GM12873 (cell line): ENCODE measurements around the gene FAM120AOS.

Source experiments
- TF ChIP-seq, protein P1 (sequence below): IDR thresholded peaks from 2 replicates; pipeline ENCODE4 v1.5.1; 2012; ENCODE audit warnings: low read depth, mild to moderate bottlenecking, moderate library complexity, low read length, control low read depth; ENCODE audit not compliant: insufficient read depth; ENCODE audit errors: missing control alignments

The FAM120AOS gene

DNA sequence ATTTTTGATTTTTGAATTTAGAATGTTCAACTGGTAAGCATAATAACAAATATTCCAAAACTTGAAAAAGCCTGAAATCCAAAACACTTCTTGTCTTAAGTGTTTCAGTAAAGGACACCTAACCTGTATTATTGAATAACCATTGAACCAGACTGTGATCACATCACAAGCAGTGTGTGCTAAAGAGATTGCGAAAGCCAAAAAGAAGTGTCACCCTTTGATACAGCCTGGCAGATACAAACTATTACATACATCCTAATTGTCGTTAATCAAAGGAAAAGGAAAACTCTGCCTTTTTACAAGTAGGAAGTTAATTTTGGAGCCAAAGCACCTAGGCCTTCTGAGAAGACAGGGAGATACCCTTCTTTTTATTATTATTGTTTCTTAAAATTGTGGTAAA is 8.4 kb upstream of the FAM120AOS start:
- TF ChIP-seq, protein P1, sequence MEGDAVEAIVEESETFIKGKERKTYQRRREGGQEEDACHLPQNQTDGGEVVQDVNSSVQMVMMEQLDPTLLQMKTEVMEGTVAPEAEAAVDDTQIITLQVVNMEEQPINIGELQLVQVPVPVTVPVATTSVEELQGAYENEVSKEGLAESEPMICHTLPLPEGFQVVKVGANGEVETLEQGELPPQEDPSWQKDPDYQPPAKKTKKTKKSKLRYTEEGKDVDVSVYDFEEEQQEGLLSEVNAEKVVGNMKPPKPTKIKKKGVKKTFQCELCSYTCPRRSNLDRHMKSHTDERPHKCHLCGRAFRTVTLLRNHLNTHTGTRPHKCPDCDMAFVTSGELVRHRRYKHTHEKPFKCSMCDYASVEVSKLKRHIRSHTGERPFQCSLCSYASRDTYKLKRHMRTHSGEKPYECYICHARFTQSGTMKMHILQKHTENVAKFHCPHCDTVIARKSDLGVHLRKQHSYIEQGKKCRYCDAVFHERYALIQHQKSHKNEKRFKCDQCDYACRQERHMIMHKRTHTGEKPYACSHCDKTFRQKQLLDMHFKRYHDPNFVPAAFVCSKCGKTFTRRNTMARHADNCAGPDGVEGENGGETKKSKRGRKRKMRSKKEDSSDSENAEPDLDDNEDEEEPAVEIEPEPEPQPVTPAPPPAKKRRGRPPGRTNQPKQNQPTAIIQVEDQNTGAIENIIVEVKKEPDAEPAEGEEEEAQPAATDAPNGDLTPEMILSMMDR: no peak

DNA sequence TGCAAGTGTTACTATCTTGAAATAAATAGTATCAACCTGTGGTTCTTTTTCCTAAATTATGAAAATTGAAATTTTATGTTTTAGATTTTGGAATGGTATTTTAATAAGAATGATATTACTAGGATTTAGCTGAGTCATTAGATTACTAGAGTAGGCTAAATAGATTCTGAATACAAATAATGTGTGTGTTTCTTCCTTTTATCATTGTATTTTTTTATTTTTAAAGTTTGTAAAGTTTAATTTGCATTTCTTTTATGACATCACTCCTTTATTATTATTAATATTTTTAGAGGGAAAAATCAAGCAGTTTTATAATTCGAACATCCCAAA is 8.0 kb upstream of the FAM120AOS start:
- TF ChIP-seq, protein P1: no peak

DNA sequence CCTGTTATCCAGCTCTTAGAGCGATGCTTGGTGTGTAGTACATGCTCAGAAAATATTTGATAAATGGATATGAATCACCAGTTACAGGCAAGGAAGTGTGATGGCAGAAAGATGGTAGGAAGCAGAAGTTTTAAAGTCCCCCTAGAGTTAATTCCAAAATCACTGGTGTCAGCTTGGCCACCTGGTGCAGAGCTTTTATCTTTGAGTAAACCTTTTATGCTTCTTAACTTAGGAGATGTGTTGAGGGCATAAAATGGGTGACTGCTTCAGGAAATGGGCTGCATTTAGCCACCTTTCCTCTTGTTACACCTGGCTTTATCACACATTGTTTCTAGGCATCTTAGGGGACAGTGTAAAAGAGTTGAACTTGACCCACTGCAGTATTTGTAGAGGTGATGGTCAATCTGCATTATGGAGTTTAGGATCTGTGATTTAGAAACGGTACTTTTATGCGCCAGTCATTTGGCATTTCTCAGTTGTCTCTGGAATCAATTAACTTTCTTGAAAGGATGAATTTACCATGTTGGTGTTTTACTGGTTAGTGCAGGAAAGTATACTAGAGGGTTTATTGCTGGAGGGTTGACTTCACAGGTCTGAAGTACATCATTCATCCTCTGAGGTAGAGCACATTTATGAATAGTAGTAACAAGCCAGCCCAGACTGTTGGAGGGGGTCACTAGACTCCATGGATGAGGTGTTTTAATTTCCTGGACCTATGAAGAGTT is 7.5 kb upstream of the FAM120AOS start:
- TF ChIP-seq, protein P1: no peak

DNA sequence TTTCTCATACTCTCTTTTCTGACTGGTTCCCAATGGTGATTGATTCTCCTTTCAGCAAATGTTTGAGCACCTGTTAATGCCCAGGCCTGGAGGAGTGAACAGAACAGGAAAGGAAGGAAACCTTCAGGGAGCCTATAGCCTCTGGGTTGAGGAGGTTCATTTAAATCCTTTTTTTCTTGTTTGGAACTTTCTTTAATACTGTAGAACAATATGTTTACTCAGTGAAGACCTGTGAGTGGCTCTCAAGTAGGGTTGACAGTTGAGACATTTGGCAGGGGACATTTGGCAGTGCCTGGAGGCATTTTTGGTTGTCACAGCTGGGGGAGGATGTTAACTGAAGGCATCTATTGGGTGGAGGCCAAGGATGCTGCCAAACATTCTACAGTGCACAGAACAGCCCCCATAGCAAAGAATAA is 6.1 kb upstream of the FAM120AOS start:
- TF ChIP-seq, protein P1: no peak

DNA sequence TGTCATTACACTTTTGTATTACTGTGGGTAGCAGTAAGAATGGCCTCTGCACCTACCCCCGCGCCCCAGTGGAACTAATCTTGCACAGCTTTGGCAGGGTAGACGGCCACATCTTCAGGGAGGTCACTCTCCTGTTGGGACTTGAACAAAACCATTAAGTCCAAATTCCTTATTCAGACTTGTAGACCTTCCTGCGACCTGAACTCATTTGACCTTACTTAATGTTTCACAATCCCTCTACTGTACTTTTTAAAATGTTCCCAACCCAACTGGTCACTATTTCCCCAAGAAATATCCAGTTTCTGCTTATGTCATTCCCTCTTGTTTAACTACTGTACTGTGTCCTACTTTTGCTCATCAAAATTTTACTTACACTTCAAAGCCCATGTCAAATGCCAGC is 5.3 kb upstream of the FAM120AOS start:
- TF ChIP-seq, protein P1: no peak

DNA sequence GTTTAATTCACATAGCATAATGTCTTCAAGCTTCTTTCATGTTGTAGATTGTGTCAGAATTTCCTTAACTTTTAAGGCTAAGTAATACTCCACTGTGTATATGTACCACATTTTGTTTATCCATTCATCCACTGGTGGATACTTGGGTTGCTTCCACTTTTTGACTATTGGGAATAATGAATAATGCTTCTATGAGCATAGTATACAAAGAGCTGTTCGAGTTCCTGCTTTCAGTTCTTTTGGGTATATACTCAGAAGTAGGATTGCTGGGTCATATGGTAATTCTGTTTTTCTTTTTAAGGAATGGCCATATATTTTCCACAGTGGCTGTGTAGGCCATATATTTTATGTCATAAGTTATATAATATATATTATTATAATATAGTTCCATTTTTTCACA is 3.6 kb upstream of the FAM120AOS start:
- TF ChIP-seq, protein P1: no peak

DNA sequence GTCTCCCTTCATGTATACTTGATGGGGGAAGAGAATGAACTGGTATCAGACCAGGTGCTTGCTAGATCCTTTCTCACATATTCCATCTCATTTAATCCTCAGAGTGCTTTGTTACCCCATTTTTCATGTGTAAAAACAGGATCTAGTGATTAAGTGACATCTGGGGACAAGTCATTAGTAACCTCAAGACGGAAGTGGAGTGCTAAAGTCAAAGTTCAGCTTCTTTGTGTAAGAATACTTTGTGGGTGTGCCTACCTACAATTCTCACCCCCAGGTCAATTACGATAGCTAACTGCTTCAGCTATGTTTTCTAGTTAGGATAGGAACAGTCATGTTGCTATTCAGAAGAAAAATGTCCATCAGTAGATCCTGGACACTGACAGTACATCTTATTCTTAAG is 3.1 kb upstream of the FAM120AOS start:
- TF ChIP-seq, protein P1: no peak

DNA sequence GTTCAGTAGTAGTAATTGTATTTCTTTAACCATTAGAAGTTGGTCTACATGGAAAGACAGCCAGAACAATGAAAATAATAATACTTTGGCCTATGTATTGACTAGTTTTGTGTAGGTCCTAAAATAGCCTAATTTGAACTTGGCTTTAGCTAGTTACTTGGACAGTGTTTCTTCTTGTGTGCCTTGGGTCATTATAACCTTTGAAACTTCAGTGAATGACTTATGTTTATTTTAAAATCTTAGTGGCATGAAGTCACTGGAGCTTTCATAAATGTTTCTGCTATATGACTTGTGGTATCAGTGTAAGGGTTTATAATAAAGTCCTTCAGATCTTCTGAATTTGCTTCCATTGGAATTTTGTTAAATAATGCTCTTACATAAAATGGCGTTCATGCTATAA is 2.6 kb upstream of the FAM120AOS start:
- TF ChIP-seq, protein P1: no peak
